Endothelial cell of umbilical vein (primary cell): ENCODE results near the gene IPO11. TPM values are rescaled to one million over a fixed set of nuclear protein-coding genes. Genes with fewer than 3 reads are reported as not detected.

Source experiments
- BruUV-seq: library from RNA; stranded (reverse); fragments of 400-500 nt; replicated peaks from 2 replicates; lab custom pipeline; 2021; lab: Mats Ljungman, UMichigan
- CTCF ChIA-PET: fragments of 300-600, 350-600 bp; sonication (Branson Sonifier 250); formaldehyde crosslinking; loops from one replicate; lab custom pipeline; 2021; ENCODE audit warnings: antibody characterized with exemption, inconsistent platforms; lab: Charles Lee
- POLR2A ChIA-PET: fragments of 300-600, 350-600 bp; sonication (Branson Sonifier 250); formaldehyde crosslinking; loops from one replicate; lab custom pipeline; 2021; ENCODE audit warnings: antibody characterized with exemption, inconsistent platforms; lab: Charles Lee
- DNase-seq: peaks from one replicate; pipeline ENCODE4 v3.0.0-alpha.2; 2011; ENCODE audit warnings: low read depth, low spot score
- FAIRE-seq: peaks from 2 replicates; lab custom pipeline; 2011; peaks lifted over from hg19 to GRCh38; lab: Jason Lieb, UNC
- H2AFZ ChIP-seq: 2 replicates; pipeline ENCODE4 v1.6.0; 2012; ENCODE audit warnings: low read depth, low read length, control low read depth, inconsistent platforms
- H3K27ac ChIP-seq: 2 replicates; pipeline ENCODE4 v1.5.1; 2011; ENCODE audit warnings: low read depth, mild to moderate bottlenecking, control low read depth, low read length, moderate library complexity; ENCODE audit not compliant: insufficient read depth
- H3K27me3 ChIP-seq, 2 experiments: 2 replicates each; pipeline versions ENCODE4 v1.6.0 to v1.6.1; 2011; ENCODE audit warnings: low read length in 2 of 2, mixed read lengths in 1 of 2; ENCODE audit not compliant: control insufficient read depth in 2 of 2, insufficient read depth in 2 of 2
- H3K36me3 ChIP-seq, 2 experiments: 2 replicates in 1 of 2; 3 replicates in 1 of 2; pipeline ENCODE4 v1.5.1; 2011; ENCODE audit warnings: low read length in 2 of 2, mild to moderate bottlenecking in 1 of 2, moderate library complexity in 1 of 2; ENCODE audit not compliant: control insufficient read depth in 2 of 2, insufficient read depth in 2 of 2; ENCODE audit errors: extremely low read depth in 1 of 2
- H3K4me1 ChIP-seq: 3 replicates; pipeline ENCODE4 v1.5.1; 2011; ENCODE audit warnings: mild to moderate bottlenecking, low read length; ENCODE audit not compliant: control insufficient read depth, insufficient read depth; ENCODE audit errors: extremely low read depth
- H3K4me2 ChIP-seq: 2 replicates; pipeline ENCODE4 v1.6.1; 2011; ENCODE audit warnings: low read length, control low read depth, mixed read lengths; ENCODE audit not compliant: insufficient read depth
- H3K4me3 ChIP-seq, 3 experiments: fragments of 200-600 bp in 1 of 3; sonication (generic), shearing (Covaris generic) in 1 of 3; replicated peaks in 1 of 3; 2 replicates each; pipeline ENCODE4 v1.5.1; 2011 to 2016; ENCODE audit warnings: control low read depth in 3 of 3, low read length in 3 of 3, mild to moderate bottlenecking in 2 of 3, inconsistent platforms in 1 of 3, low read depth in 1 of 3, moderate library complexity in 1 of 3; ENCODE audit not compliant: insufficient read depth in 1 of 3
- H3K79me2 ChIP-seq: 2 replicates; pipeline ENCODE4 v1.6.0; 2012; ENCODE audit warnings: low read length, inconsistent platforms; ENCODE audit not compliant: control insufficient read depth, insufficient read depth
- H3K9ac ChIP-seq: replicated peaks from 2 replicates; pipeline ENCODE3; 2011; ENCODE audit warnings: low read length, control low read depth; ENCODE audit not compliant: insufficient read depth; ENCODE audit errors: extremely low read depth
- H3K9me1 ChIP-seq: replicated peaks from 3 replicates; pipeline ENCODE4 v1.6.0; 2011; ENCODE audit warnings: mild to moderate bottlenecking, low read length; ENCODE audit not compliant: control insufficient read depth, insufficient read depth; ENCODE audit errors: extremely low read depth
- H3K9me3 ChIP-seq: replicated peaks from 2 replicates; pipeline ENCODE4 v1.5.1; 2012; ENCODE audit warnings: low read length, inconsistent platforms; ENCODE audit not compliant: control insufficient read depth, insufficient read depth
- H4K20me1 ChIP-seq: replicated peaks from 2 replicates; pipeline ENCODE3; 2011; ENCODE audit warnings: mild to moderate bottlenecking, low read length; ENCODE audit not compliant: control insufficient read depth, insufficient read depth; ENCODE audit errors: extremely low read depth
- EZH2 ChIP-seq: IDR thresholded peaks from 2 replicates; pipeline ENCODE4 v1.6.1; 2012; ENCODE audit warnings: borderline replicate concordance, low read depth, mild to moderate bottlenecking, moderate library complexity, low read length, inconsistent platforms; ENCODE audit not compliant: severe bottlenecking
- FOS ChIP-seq: IDR thresholded peaks from 2 replicates; pipeline ENCODE4 v1.6.1; 2011; ENCODE audit warnings: mild to moderate bottlenecking, low read length, moderate library complexity, borderline replicate concordance; ENCODE audit not compliant: insufficient read depth
- GATA2 ChIP-seq: IDR thresholded peaks from 2 replicates; pipeline ENCODE4 v1.7.0; 2011; ENCODE audit warnings: low read depth, mild to moderate bottlenecking, moderate library complexity, mixed read lengths, low read length; ENCODE audit not compliant: insufficient read length, insufficient read depth
- JUN ChIP-seq: IDR thresholded peaks from 2 replicates; pipeline ENCODE4 v1.6.1; 2011; ENCODE audit warnings: borderline replicate concordance, low read depth; ENCODE audit not compliant: insufficient read length, insufficient read depth
- MYC ChIP-seq: IDR thresholded peaks from one replicate; pipeline ENCODE4 v1.6.1; 2011; ENCODE audit warnings: mild to moderate bottlenecking, low read depth, low read length
- POLR2A ChIP-seq: IDR thresholded peaks from 2 replicates; pipeline ENCODE4 v1.6.1; 2012; ENCODE audit warnings: low read depth, mild to moderate bottlenecking, control low read depth, low read length
- POLR2AphosphoS5 ChIP-seq: IDR thresholded peaks from 2 replicates; pipeline ENCODE4 v1.6.1; 2012; ENCODE audit warnings: low read depth, mild to moderate bottlenecking, control low read depth, low read length, moderate library complexity; ENCODE audit not compliant: insufficient read depth
- dilution Hi-C: fragments of 300-500 bp; cut with MboI; formaldehyde crosslinking; loops from one replicate; pipeline ENCODE4 v1.15.0; 2019; ENCODE audit warnings: low sequenced_read_pairs; ENCODE audit not compliant: extremely low pct_ligation_motif_present
- intact Hi-C: fragments of 100-400 bp; cut with micrococcal nuclease; formaldehyde crosslinking; loops from one replicate; pipeline ENCODE4 v1.10.0; 2022
- polyA plus RNA-seq, 4 experiments: library from polyadenylated mRNA; depleted of rRNA in 3 of 4; stranded (reverse) in 3 of 4; unstranded in 1 of 4; fragments of >200 nt; gene quantifications; 2 replicates each; pipeline versions ENCODE4 v1.2.1 to v1.2.3, GENCODE V29; 2011 to 2012; ENCODE audit warnings: missing spikeins in 1 of 4
- total RNA-seq: library from RNA; stranded (reverse); gene quantifications from 2 replicates; pipeline ENCODE4 v1.2.3, GENCODE V29; 2021
- TF ChIP-seq, protein P1 (sequence below): IDR thresholded peaks from 2 replicates; pipeline ENCODE4 v1.6.1; 2011; ENCODE audit not compliant: insufficient read depth, insufficient read length
- TF ChIP-seq, protein P2 (sequence below), 2 donors: IDR thresholded peaks; 1 replicate in 1 of 2; 2 replicates in 1 of 2; pipeline ENCODE4 v1.5.1; 2011; ENCODE audit warnings: low read length in 2 of 2, mild to moderate bottlenecking in 2 of 2, moderate library complexity in 2 of 2, control low read depth in 1 of 2, inconsistent platforms in 1 of 2, low read depth in 1 of 2; ENCODE audit not compliant: insufficient read depth in 1 of 2; ENCODE audit errors: extremely low read depth in 1 of 2

Gene IPO11
- total and polyA plus RNA-seq, 2 donors (not counting 3 experiments of a cell fraction or from before 2014, with no cell fraction given) = 38.5 to 80.9 TPM

GRCh38 chr5:62499756-62500155 is 87.2 kb downstream of the IPO11 start:
- TF ChIP-seq JUN (no peak), MYC (no peak), GATA2 (no peak)
- no peaks in the 10 kb centered on the region for H3K9me3 ChIP-seq
- H3K4me1 ChIP-seq = no peaks in the 10 kb centered on the region
- FAIRE-seq (no peak), DNase-seq (no peak)
- H3K27me3 ChIP-seq = no peaks in the 10 kb centered on the region
- H4K20me1 ChIP-seq = no peaks in the 10 kb centered on the region
- ChIA-PET CTCF (interaction anchor here (1.2 kb wide), 1 partner anchor 40 kb away, joined by 4 read pairs; no protein-coding TSS in a partner anchor), POLR2A (no interaction called here)
- peaks cover 0 to 3% of the 10 kb centered on the region in 2 experiments for H3K36me3 ChIP-seq
- dilution Hi-C loops (no loop called here), intact Hi-C loops (loop anchor here (5.0 kb wide), 1 partner anchor 78 kb away; the partner anchor contains the start of gene LRRC70)
- no peak overlapping the region for H3K4me3 ChIP-seq
- no peak overlapping the region for H2AFZ ChIP-seq
- no peaks in the 10 kb centered on the region for H3K79me2 ChIP-seq
- no peaks in the 10 kb centered on the region for H3K9me1 ChIP-seq
- H3K27ac ChIP-seq = no peak overlapping the region
- no peak overlapping the region for H3K4me2 ChIP-seq
- no peak overlapping the region for H3K9ac ChIP-seq
- no TSS peak for BruUV-seq

- no TSS peak for BruUV-seq
- Histone ChIP-seq H3K79me2 (no peaks in the 10 kb centered on the region), H3K4me2 (no peak overlapping the region), H3K9me3 (no peaks in the 10 kb centered on the region), H3K27me3 (no peaks in the 10 kb centered on the region), H4K20me1 (no peaks in the 10 kb centered on the region), H3K27ac (no peak overlapping the region), H2AFZ (no peak overlapping the region), H3K9me1 (no peaks in the 10 kb centered on the region), H3K4me1 (no peaks in the 10 kb centered on the region), H3K4me3 (no peak overlapping the region), H3K36me3 (peaks cover 0 to 3% of the 10 kb centered on the region in 2 experiments), H3K9ac (no peak overlapping the region)
- dilution Hi-C loops (no loop called here), intact Hi-C loops (no loop called here)
- ChIA-PET CTCF (interaction anchor here (1.1 kb wide), 1 partner anchor 9 kb away, joined by 3 read pairs; no protein-coding TSS in a partner anchor), POLR2A (no interaction called here)
- FAIRE-seq (no peak), DNase-seq (no peak)
- TF ChIP-seq POLR2AphosphoS5 = no peak
- TF ChIP-seq, protein P1, sequence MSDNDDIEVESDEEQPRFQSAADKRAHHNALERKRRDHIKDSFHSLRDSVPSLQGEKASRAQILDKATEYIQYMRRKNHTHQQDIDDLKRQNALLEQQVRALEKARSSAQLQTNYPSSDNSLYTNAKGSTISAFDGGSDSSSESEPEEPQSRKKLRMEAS = no peak
- TF ChIP-seq, protein P2, sequence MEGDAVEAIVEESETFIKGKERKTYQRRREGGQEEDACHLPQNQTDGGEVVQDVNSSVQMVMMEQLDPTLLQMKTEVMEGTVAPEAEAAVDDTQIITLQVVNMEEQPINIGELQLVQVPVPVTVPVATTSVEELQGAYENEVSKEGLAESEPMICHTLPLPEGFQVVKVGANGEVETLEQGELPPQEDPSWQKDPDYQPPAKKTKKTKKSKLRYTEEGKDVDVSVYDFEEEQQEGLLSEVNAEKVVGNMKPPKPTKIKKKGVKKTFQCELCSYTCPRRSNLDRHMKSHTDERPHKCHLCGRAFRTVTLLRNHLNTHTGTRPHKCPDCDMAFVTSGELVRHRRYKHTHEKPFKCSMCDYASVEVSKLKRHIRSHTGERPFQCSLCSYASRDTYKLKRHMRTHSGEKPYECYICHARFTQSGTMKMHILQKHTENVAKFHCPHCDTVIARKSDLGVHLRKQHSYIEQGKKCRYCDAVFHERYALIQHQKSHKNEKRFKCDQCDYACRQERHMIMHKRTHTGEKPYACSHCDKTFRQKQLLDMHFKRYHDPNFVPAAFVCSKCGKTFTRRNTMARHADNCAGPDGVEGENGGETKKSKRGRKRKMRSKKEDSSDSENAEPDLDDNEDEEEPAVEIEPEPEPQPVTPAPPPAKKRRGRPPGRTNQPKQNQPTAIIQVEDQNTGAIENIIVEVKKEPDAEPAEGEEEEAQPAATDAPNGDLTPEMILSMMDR (IDR thresholded peaks at IDR 0.05; ENCODE audit: extremely low read depth in 1 of 2, insufficient read depth in 1 of 2, low read depth in 1 of 2, low read length in 2 of 2) = no peak
- TF ChIP-seq MYC = no peak
- no peak for TF ChIP-seq FOS
- no peak for TF ChIP-seq JUN
- TF ChIP-seq GATA2 = no peak
- TF ChIP-seq POLR2A = no peak
- no peak for TF ChIP-seq EZH2
Observed at GRCh38 chr5:62502456-62503101, 90.0 kb downstream of the IPO11 start.
